HEK293T (cell line): ENCODE data around the gene ZNF777.

Experiments used
- ARNT ChIP-seq: fragments of 450-650 bp; IDR thresholded peaks from 2 replicates; pipeline ENCODE4 v1.6.1; 2017; ENCODE audit warnings: mild to moderate bottlenecking
- BHLHE40 ChIP-seq: fragments of 450-650 bp; IDR thresholded peaks from 2 replicates; pipeline ENCODE4 v1.6.1; 2016; ENCODE audit warnings: mild to moderate bottlenecking, moderate library complexity, borderline replicate concordance
- CTBP1 ChIP-seq: fragments of 450-650 bp; IDR thresholded peaks from 2 replicates; pipeline ENCODE4 v1.6.1; 2016; ENCODE audit warnings: borderline replicate concordance
- FOXA1 ChIP-seq: fragments of 450-650 bp; IDR thresholded peaks from 2 replicates; pipeline ENCODE4 v1.6.1; 2016; ENCODE audit warnings: mild to moderate bottlenecking
- HDGF ChIP-seq: fragments of 450-650 bp; IDR thresholded peaks from 2 replicates; pipeline ENCODE4 v1.6.1; 2017; ENCODE audit warnings: antibody characterized with exemption, borderline replicate concordance
- LEF1 ChIP-seq: fragments of 450-650 bp; IDR thresholded peaks from 2 replicates; pipeline ENCODE4 v1.6.1; 2017; ENCODE audit warnings: mild to moderate bottlenecking, borderline replicate concordance
- NFRKB ChIP-seq: fragments of 450-650 bp; IDR thresholded peaks from 2 replicates; pipeline ENCODE4 v1.6.1; 2016; ENCODE audit warnings: mild to moderate bottlenecking, moderate library complexity
- SP1 ChIP-seq: fragments of 450-650 bp; IDR thresholded peaks from 2 replicates; pipeline ENCODE4 v1.6.1; 2017
- SUZ12 ChIP-seq: fragments of 450-650 bp; IDR thresholded peaks from 2 replicates; pipeline ENCODE4 v1.6.1; 2016; ENCODE audit warnings: mild to moderate bottlenecking
- TARDBP ChIP-seq: fragments of 450-650 bp; IDR thresholded peaks from 2 replicates; pipeline ENCODE4 v1.6.1; 2016
- TF ChIP-seq, protein P1 (sequence below): fragments of 450-650 bp; IDR thresholded peaks from 2 replicates; pipeline ENCODE4 v1.6.1; 2016

DNA sequence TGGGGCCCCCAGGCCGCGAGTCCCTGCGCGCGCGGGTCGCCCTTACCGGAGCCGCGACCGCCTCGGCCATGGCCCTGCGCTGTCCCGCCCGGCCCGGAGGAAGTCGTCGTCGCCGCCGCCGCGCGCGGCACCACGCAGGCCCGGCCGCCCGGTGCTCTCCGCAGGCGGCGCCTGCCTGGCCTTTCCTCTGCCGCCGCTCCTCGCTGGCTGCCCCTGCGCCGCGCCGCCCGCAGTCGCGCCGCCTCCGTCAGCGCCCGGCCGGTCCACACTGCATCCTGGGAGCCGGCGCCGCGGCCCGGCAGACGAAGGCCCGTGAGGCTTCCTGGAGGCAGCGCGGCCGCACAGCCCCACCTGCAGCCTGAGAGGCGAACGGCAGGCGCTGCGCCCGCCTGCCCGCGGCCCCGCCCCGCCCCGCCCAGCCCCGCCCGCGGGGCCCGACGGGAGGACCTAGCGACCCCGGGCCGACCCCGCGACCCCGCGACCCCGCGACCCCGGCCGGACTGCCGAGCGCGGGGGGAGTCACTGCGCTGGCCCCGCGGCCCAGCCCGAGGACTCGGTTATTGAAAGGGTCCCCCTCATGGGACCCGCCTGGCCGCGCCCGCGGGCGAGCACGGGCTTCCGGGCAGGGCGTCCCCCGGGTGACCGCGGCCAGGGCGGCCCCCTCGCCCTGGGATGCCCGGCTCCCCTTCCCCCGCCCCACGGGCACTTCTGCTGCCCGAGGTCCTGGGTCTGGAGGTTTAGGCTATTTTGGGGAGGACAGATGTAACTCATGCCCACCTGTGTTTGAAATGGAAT lies 36.8 kb upstream of the ZNF777 start, which contains the start of gene ZNF746:
- no peak for TF ChIP-seq CTBP1
- no peak for TF ChIP-seq BHLHE40
- no peak for TF ChIP-seq TARDBP
- TF ChIP-seq NFRKB = no peak
- TF ChIP-seq SUZ12 = no peak
- TF ChIP-seq LEF1 = no peak; the same call in 1 of the 2 replicates
- TF ChIP-seq HDGF = no peak
- TF ChIP-seq, protein P1, sequence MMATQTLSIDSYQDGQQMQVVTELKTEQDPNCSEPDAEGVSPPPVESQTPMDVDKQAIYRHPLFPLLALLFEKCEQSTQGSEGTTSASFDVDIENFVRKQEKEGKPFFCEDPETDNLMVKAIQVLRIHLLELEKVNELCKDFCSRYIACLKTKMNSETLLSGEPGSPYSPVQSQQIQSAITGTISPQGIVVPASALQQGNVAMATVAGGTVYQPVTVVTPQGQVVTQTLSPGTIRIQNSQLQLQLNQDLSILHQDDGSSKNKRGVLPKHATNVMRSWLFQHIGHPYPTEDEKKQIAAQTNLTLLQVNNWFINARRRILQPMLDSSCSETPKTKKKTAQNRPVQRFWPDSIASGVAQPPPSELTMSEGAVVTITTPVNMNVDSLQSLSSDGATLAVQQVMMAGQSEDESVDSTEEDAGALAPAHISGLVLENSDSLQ = no peak
- TF ChIP-seq FOXA1 = no peak
- peak; percentile 63 for TF ChIP-seq ARNT
- TF ChIP-seq SP1 = no peak
